Keratinocyte (primary cell): ENCODE measurements around the gene ASL. TPM values are rescaled to one million over a fixed set of nuclear protein-coding genes. Genes with fewer than 3 reads are reported as not detected.
"Not testable (repeated sequence)": the region's sequence is repeated elsewhere in the genome, so short reads cannot be mapped to it uniquely, and the experiment has no call there.

Experiments
- DNase-seq: peaks from one replicate; pipeline ENCODE4 v3.0.0-alpha.2; 2011; ENCODE audit warnings: low read depth, missing footprints, low spot score
- FAIRE-seq: peaks from 2 replicates; lab custom pipeline; 2011; peaks lifted over from hg19 to GRCh38; lab: Jason Lieb, UNC
- H2AFZ ChIP-seq: 2 replicates; pipeline ENCODE4 v1.6.0; 2012; ENCODE audit warnings: low read length, control low read depth, inconsistent platforms; ENCODE audit not compliant: control insufficient read depth
- H3K27ac ChIP-seq: 2 replicates; pipeline ENCODE4 v1.5.1; 2011; ENCODE audit warnings: low read length; ENCODE audit not compliant: control insufficient read depth, insufficient read depth
- H3K27me3 ChIP-seq: 3 replicates; pipeline ENCODE4 v1.6.0; 2011; ENCODE audit warnings: low read length; ENCODE audit not compliant: control insufficient read depth, insufficient read depth; ENCODE audit errors: extremely low read depth
- H3K36me3 ChIP-seq, 2 experiments: 2 replicates in 1 of 2; 3 replicates in 1 of 2; pipeline ENCODE4 v1.5.1; 2011; ENCODE audit warnings: low read length in 2 of 2, mild to moderate bottlenecking in 1 of 2; ENCODE audit not compliant: control insufficient read depth in 2 of 2, insufficient read depth in 2 of 2; ENCODE audit errors: extremely low read depth in 1 of 2
- H3K4me1 ChIP-seq: 3 replicates; pipeline ENCODE4 v1.5.1; 2011; ENCODE audit warnings: low read length; ENCODE audit not compliant: control insufficient read depth, insufficient read depth; ENCODE audit errors: extremely low read depth
- H3K4me2 ChIP-seq: 3 replicates; pipeline ENCODE4 v1.6.0; 2011; ENCODE audit warnings: low read depth, low read length; ENCODE audit not compliant: control insufficient read depth, insufficient read depth; ENCODE audit errors: extremely low read depth
- H3K4me3 ChIP-seq, 3 experiments: fragments of 200-600 bp in 1 of 3; sonication (generic) in 1 of 3; 2 replicates in 2 of 3; 3 replicates in 1 of 3; pipeline ENCODE4 v1.5.1; 2011 to 2016; ENCODE audit warnings: low read length in 3 of 3, mild to moderate bottlenecking in 3 of 3, control low read depth in 2 of 3, inconsistent platforms in 1 of 3, low read depth in 1 of 3, mixed read lengths in 1 of 3, mixed run types in 1 of 3, moderate library complexity in 1 of 3; ENCODE audit not compliant: control insufficient read depth in 2 of 3, insufficient read depth in 2 of 3; ENCODE audit errors: extremely low read depth in 1 of 3
- H3K79me2 ChIP-seq: 2 replicates; pipeline ENCODE4 v1.6.0; 2012; ENCODE audit warnings: low read length; ENCODE audit not compliant: control insufficient read depth, insufficient read depth
- H3K9ac ChIP-seq: 3 replicates; pipeline ENCODE4 v1.6.0; 2011; ENCODE audit warnings: low read length; ENCODE audit not compliant: control insufficient read depth, insufficient read depth; ENCODE audit errors: extremely low read depth
- H3K9me1 ChIP-seq: 3 replicates; pipeline ENCODE4 v1.6.0; 2011; ENCODE audit warnings: low read length; ENCODE audit not compliant: control insufficient read depth, insufficient read depth; ENCODE audit errors: extremely low read depth
- H3K9me3 ChIP-seq: 2 replicates; pipeline ENCODE4 v1.5.1; 2012; ENCODE audit warnings: low read depth, low read length; ENCODE audit not compliant: control insufficient read depth
- H4K20me1 ChIP-seq: 3 replicates; pipeline ENCODE4 v1.6.0; 2011; ENCODE audit warnings: low read length; ENCODE audit not compliant: control insufficient read depth, insufficient read depth; ENCODE audit errors: extremely low read depth
- EZH2 ChIP-seq: IDR thresholded peaks from one replicate; pipeline ENCODE4 v1.6.1; 2012; ENCODE audit warnings: inconsistent platforms, mild to moderate bottlenecking, low read length, moderate library complexity
- dilution Hi-C: fragments of 300-500 bp; cut with MboI; formaldehyde crosslinking; loops from one replicate; pipeline ENCODE4 v1.7.0; 2020; ENCODE audit warnings: low sequenced_read_pairs; ENCODE audit not compliant: extremely low pct_ligation_motif_present
- polyA plus RNA-seq, 5 experiments: library from polyadenylated mRNA; depleted of rRNA in 3 of 5; stranded (reverse) in 3 of 5; stranded (forward) in 1 of 5; unstranded in 1 of 5; fragments of >200 nt; gene quantifications; 1 replicate in 1 of 5; 2 replicates in 3 of 5; 3 replicates in 1 of 5; pipeline versions ENCODE4 v1.2.1 to v1.2.3, GENCODE V29; 2011 to 2012; ENCODE audit warnings: missing spikeins in 2 of 5, low read depth in 1 of 5, low replicate concordance in 1 of 5
- TF ChIP-seq, protein P1 (sequence below), 3 experiments: IDR thresholded peaks in 1 of 3; conservative IDR thresholded peaks in 1 of 3; optimal IDR thresholded peaks in 1 of 3; 2 replicates in 2 of 3; 3 replicates in 1 of 3; pipeline versions ENCODE3 to v1.5.1; 2011; ENCODE audit warnings: low read length in 3 of 3, mild to moderate bottlenecking in 3 of 3, moderate library complexity in 2 of 3, control low read depth in 1 of 3, inconsistent platforms in 1 of 3; ENCODE audit not compliant: insufficient read depth in 2 of 3; ENCODE audit errors: extremely low read depth in 1 of 3

Gene ASL
- polyA plus RNA-seq, 1 donor (not counting 4 experiments of a cell fraction or from before 2014, with no cell fraction given), result 24.4 TPM

DNA sequence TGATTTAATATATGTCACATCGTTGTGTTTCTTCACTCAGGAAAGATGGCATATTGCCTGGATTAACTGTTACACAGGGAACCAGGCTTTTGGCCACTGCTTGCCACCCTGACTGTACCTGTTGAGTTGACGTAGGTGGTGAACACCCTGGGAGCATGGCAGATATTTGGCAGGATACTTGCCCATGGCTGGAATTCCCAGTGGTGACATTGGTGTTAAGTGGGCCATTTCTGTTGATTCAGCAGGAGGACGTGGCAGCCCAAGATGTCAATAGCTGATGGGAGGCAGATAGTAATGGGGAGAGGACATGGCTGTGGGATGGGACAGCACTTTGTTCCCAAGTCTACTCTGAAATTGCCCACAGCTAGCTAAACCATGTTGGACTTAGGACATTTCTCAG, 51.6 kb downstream of the ASL start:
- H3K9ac ChIP-seq, DNase-seq, H3K27me3 ChIP-seq, H3K4me1 ChIP-seq, H2AFZ ChIP-seq, H3K9me3 ChIP-seq, dilution Hi-C loops, H3K4me3 ChIP-seq, H3K9me1 ChIP-seq, H4K20me1 ChIP-seq, H3K4me2 ChIP-seq, H3K27ac ChIP-seq: not testable (repeated sequence)
- peak; percentile 32 for FAIRE-seq
- Histone ChIP-seq H3K79me2 (peaks cover 64% of the 10 kb centered on the region), H3K36me3 (peaks cover 2 to 11% of the 10 kb centered on the region in 2 experiments)

DNA sequence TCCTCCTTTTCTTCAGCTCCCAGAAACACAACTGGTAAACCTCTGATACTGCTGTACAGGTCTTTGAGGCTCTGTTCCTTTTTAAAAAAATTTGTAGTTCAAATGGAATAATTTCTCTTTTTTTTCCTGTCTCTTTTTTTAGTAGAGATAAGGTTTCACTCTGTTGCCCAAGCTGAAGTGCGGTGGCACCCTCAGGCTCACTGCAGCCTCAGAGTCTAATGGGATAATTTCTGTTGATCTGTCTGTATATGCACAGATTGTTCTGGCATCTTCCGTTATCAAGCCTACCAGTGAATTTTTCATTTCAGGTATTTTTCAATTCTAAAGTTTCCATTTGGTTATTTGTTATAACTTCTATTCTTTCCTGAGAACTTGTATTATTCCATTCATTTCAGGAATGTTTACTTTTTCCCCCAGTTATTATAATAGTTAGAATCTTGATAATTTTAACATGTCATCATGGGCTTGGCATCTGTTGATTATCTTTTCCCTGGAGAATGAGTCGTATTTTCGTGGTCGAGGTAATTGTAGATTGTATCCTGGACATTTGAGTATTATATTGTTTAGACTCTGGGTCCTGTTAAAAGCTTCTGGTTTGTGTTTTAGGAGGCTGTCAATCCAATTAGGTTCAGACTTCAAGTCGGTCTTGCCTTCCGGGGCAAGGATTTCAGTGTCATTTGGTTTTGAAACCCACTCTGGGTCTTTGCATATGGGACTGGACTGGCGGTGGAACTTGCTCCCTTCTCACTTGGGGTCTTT, 63.6 kb downstream of the ASL start:
- peaks cover 10 to 17% of the 10 kb centered on the region in 2 experiments for H3K36me3 ChIP-seq
- no peaks in the 10 kb centered on the region for H4K20me1 ChIP-seq
- peak; percentile 17 for FAIRE-seq
- H3K79me2 ChIP-seq, result peaks cover 3% of the 10 kb centered on the region
- H3K9me1 ChIP-seq, result no peaks in the 10 kb centered on the region
- H3K4me1 ChIP-seq, result peaks cover 37% of the 10 kb centered on the region
- dilution Hi-C loops, result no loop called here
- H2AFZ ChIP-seq, result no peak overlapping the region
- no peak overlapping the region for H3K4me2 ChIP-seq
- no peak overlapping the region for H3K9ac ChIP-seq
- no peaks in the 10 kb centered on the region for H3K27me3 ChIP-seq
- DNase-seq, result no peak
- H3K4me3 ChIP-seq, result no peak overlapping the region
- H3K27ac ChIP-seq, result no peak overlapping the region
- no peak for TF ChIP-seq EZH2
- TF ChIP-seq, protein P1, sequence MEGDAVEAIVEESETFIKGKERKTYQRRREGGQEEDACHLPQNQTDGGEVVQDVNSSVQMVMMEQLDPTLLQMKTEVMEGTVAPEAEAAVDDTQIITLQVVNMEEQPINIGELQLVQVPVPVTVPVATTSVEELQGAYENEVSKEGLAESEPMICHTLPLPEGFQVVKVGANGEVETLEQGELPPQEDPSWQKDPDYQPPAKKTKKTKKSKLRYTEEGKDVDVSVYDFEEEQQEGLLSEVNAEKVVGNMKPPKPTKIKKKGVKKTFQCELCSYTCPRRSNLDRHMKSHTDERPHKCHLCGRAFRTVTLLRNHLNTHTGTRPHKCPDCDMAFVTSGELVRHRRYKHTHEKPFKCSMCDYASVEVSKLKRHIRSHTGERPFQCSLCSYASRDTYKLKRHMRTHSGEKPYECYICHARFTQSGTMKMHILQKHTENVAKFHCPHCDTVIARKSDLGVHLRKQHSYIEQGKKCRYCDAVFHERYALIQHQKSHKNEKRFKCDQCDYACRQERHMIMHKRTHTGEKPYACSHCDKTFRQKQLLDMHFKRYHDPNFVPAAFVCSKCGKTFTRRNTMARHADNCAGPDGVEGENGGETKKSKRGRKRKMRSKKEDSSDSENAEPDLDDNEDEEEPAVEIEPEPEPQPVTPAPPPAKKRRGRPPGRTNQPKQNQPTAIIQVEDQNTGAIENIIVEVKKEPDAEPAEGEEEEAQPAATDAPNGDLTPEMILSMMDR (optimal IDR thresholded peaks at IDR 0.05 in 1 of 3, IDR thresholded peaks at IDR 0.05 in 1 of 3, conservative IDR thresholded peaks at IDR 0.05 in 1 of 3; ENCODE audit: extremely low read depth in 1 of 3, insufficient read depth in 2 of 3, low read length in 3 of 3), result no peak
- no peaks in the 10 kb centered on the region for H3K9me3 ChIP-seq
